GM13976 (cell line): ENCODE results near the gene CYTH1.

Experiments used
- DNase-seq: peaks from one replicate; pipeline ENCODE4 v3.0.0; 2012; ENCODE audit warnings: low spot score
- CTCF ChIP-seq: IDR thresholded peaks from 2 replicates; pipeline ENCODE4 v1.5.1; 2012; ENCODE audit warnings: borderline replicate concordance, mild to moderate bottlenecking; ENCODE audit not compliant: insufficient read depth; ENCODE audit errors: extremely low read depth, missing control alignments, control extremely low read depth
- in situ Hi-C: fragments of 300-500 bp; cut with MboI; formaldehyde crosslinking; loops from one replicate; pipeline ENCODE4 v1.12.0; 2022; ENCODE audit warnings: low sequenced_read_pairs, mixed read lengths, inconsistent platforms; ENCODE audit not compliant: unreplicated experiment

CYTH1 gene

GRCh38 chr17:78652024-78652423, 130.0 kb downstream of the CYTH1 start:
- TF ChIP-seq CTCF: no peak
- DNase-seq: no peak
- in situ Hi-C loops: no loop called here

DNA sequence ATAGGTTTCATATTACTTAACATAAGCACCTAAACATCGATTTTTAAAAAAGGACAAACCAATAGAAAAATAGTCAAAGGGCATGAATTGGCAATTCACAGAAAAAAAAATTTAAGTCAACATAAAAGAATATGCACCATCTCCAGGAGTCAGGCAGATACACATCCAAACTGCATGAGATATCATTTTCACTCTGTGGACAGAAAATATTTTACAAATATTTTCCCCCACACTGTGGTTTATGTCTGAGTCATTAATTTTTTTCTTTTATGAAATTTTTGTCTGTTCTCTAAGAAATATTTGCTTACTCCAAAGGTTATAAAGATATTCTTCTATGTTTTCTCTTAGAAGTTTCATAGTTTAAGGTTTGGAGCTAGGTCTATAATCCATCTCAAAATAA, 130.5 kb downstream of the CYTH1 start:
- DNase-seq: no peak
- TF ChIP-seq CTCF: no peak
- in situ Hi-C loops: no loop called here

- no peak for TF ChIP-seq CTCF
- in situ Hi-C loops: no loop called here
- DNase-seq: no peak
Observed at GRCh38 chr17:78650093-78650715, 131.9 kb downstream of the CYTH1 start.

GRCh38 chr17:78648293-78648692, 133.8 kb downstream of the CYTH1 start:
- TF ChIP-seq CTCF: no peak
- in situ Hi-C loops: no loop called here
- no peak for DNase-seq

GRCh38 chr17:78647032-78647431, 135.0 kb downstream of the CYTH1 start:
- DNase-seq: no peak
- no peak for TF ChIP-seq CTCF
- in situ Hi-C loops: no loop called here

- no peak for TF ChIP-seq CTCF
Observed at GRCh38 chr17:78645421-78646295, 136.4 kb downstream of the CYTH1 start.

More at GRCh38 chr17:78645421-78646295, 136.4 kb downstream of the CYTH1 start:
- peak; percentile 86 for DNase-seq
- in situ Hi-C loops: no loop called here
